Upper lobe of left lung (tissue), 4 donors: Measurements from ENCODE around the gene PTPRM.

ENCODE experiments used
- CTCF ChIP-seq, 6 experiments: fragments of 450-650 bp in 4 of 6; fragments of 200-600 bp in 2 of 6; sonication (generic) in 2 of 6; IDR thresholded peaks; one replicate each; pipeline ENCODE4 v1.5.1; 2016 to 2019; ENCODE audit warnings: antibody characterized with exemption in 6 of 6
- EP300 ChIP-seq, 4 donors: sonication (generic); formaldehyde crosslinking; IDR thresholded peaks; one replicate each; pipeline ENCODE4 v1.5.1; 2017; ENCODE audit warnings: antibody characterized with exemption in 4 of 4, control low read depth in 2 of 4
- POLR2A ChIP-seq, 4 donors: fragments of 450-650 bp; IDR thresholded peaks; one replicate each; pipeline ENCODE4 v1.5.1; 2016 to 2017; ENCODE audit warnings: antibody characterized with exemption in 4 of 4, mild to moderate bottlenecking in 2 of 4
- POLR2AphosphoS5 ChIP-seq, 2 donors: sonication (generic); formaldehyde crosslinking; IDR thresholded peaks; one replicate each; pipeline ENCODE4 v1.5.1; 2017; ENCODE audit warnings: antibody characterized with exemption in 2 of 2

- TF ChIP-seq POLR2A (IDR thresholded peaks at IDR 0.05) (no peak), CTCF (IDR thresholded peaks at IDR 0.05) (no peak), EP300 (IDR thresholded peaks at IDR 0.05) (no peak), POLR2AphosphoS5 (IDR thresholded peaks at IDR 0.05) (no peak)
These were observed 7.3 kb upstream of the PTPRM start for GRCh38 chr18:7559709-7560319.
